CD4-positive, alpha-beta memory T cell (primary cell): Measurements from ENCODE around the gene SLC38A2. TPM values are rescaled to one million over a fixed set of nuclear protein-coding genes. Genes with fewer than 3 reads are reported as not detected.
"Not testable (repeated sequence)": the region's sequence is repeated elsewhere in the genome, so short reads cannot be mapped to it uniquely, and the experiment has no call there.

Experiments used
- CTCF ChIA-PET: fragments of 350-600 bp; sonication (Branson Sonifier 250); formaldehyde crosslinking; loops from one replicate; lab custom pipeline; 2021; ENCODE audit warnings: inconsistent platforms; ENCODE audit not compliant: partially characterized antibody; lab: Charles Lee
- POLR2A ChIA-PET: fragments of 350-600 bp; sonication (Branson Sonifier 250); formaldehyde crosslinking; loops from one replicate; lab custom pipeline; 2021; ENCODE audit not compliant: partially characterized antibody; lab: Charles Lee
- DNase-seq, 5 donors: peaks; one replicate each; pipeline versions ENCODE4 v3.0.0 to v3.0.0-alpha.2; 2020 to 2022; ENCODE audit warnings: mixed read lengths in 1 of 5
- H3K27ac ChIP-seq: one replicate; pipeline ENCODE4 v1.7.0; 2013; ENCODE audit warnings: low read depth, low read length
- H3K27me3 ChIP-seq: 2 replicates; pipeline ENCODE4 v1.7.0; 2013; ENCODE audit warnings: mild to moderate bottlenecking, low read length, moderate library complexity; ENCODE audit not compliant: insufficient read depth
- H3K36me3 ChIP-seq: 2 replicates; pipeline ENCODE4 v1.7.0; 2013; ENCODE audit warnings: mild to moderate bottlenecking, low read length, moderate library complexity; ENCODE audit not compliant: insufficient read depth
- H3K4me1 ChIP-seq: 2 replicates; pipeline ENCODE4 v1.7.0; 2013; ENCODE audit warnings: mild to moderate bottlenecking, low read length, moderate library complexity; ENCODE audit not compliant: insufficient read depth
- H3K4me3 ChIP-seq, 2 donors: one replicate each; pipeline ENCODE4 v1.7.0; 2013; ENCODE audit warnings: low read length in 2 of 2, mild to moderate bottlenecking in 1 of 2
- H3K9me3 ChIP-seq, 2 donors: one replicate each; pipeline ENCODE4 v1.7.0; 2013; ENCODE audit warnings: low read length in 2 of 2, control low read depth in 1 of 2; ENCODE audit not compliant: control insufficient read depth in 1 of 2
- H3K27ac Mint-ChIP-seq, 7 donors: one replicate each; pipeline ENCODE4 v1.8.0; 2020 to 2021; ENCODE audit warnings: mixed read lengths in 7 of 7, mild to moderate bottlenecking in 6 of 7, inconsistent platforms in 3 of 7, moderate library complexity in 3 of 7
- H3K27me3 Mint-ChIP-seq, 2 donors: one replicate each; pipeline ENCODE4 v1.8.0; 2020 to 2021; ENCODE audit warnings: mixed read lengths in 2 of 2
- H3K36me3 Mint-ChIP-seq, 2 donors: one replicate each; pipeline ENCODE4 v1.8.0; 2020 to 2021; ENCODE audit warnings: mixed read lengths in 2 of 2, inconsistent platforms in 1 of 2, mild to moderate bottlenecking in 1 of 2
- H3K4me1 Mint-ChIP-seq, 4 donors: one replicate each; pipeline ENCODE4 v1.8.0; 2020 to 2021; ENCODE audit warnings: mixed read lengths in 4 of 4, mild to moderate bottlenecking in 1 of 4
- H3K4me3 Mint-ChIP-seq, 8 donors: one replicate each; pipeline ENCODE4 v1.8.0; 2020 to 2021; ENCODE audit warnings: mixed read lengths in 8 of 8, mild to moderate bottlenecking in 7 of 8, moderate library complexity in 6 of 8, inconsistent platforms in 3 of 8
- H3K9me3 Mint-ChIP-seq, 8 donors: one replicate each; pipeline ENCODE4 v1.8.0; 2020 to 2021; ENCODE audit warnings: mixed read lengths in 8 of 8, mild to moderate bottlenecking in 5 of 8, inconsistent platforms in 3 of 8, moderate library complexity in 1 of 8
- intact Hi-C: fragments of 100-400 bp; cut with micrococcal nuclease; formaldehyde crosslinking; loops from one replicate; pipeline ENCODE4 v1.15.1; 2023
- polyA plus RNA-seq, 2 donors: library from polyadenylated mRNA; unstranded; fragments of 300-500 nt; fragmentation: Illumina TruSeq; gene quantifications; one replicate each; pipeline ENCODE4 v1.2.3, GENCODE V29; 2021
- total RNA-seq, 2 experiments: library from RNA; stranded (reverse); gene quantifications; one replicate each; pipeline ENCODE4 v1.2.3, GENCODE V29; 2021

Gene SLC38A2
- total and polyA plus RNA-seq, 4 experiments from 2014 or later = 46.8 to 208 (median 137) TPM

DNA sequence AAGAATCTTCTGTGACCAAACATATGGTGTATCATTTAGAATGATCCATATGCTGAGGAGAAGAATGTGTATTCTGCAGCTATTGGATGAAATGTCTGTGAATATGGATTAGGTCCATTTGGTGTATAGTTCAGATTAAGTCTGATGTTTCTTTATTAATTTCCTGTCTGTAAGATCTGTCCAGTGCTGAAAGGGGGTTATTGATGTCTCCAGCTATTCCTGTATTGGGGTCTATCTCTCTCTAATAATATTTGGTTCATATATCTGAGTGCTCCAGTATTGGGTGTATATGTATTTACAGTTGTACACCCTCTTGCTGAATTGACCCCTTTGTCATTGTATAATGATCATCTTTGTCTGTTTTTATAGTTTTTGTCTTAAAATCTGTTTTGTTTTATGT is 33.5 kb downstream of the SLC38A2 start:
- Mint-ChIP-seq H3K27me3 (peaks cover 5 to 7% of the 10 kb centered on the region in 2 donors), H3K4me3 (no peak overlapping the region), H3K4me1 (no peaks in the 10 kb centered on the region), H3K9me3 (no peaks in the 10 kb centered on the region), H3K36me3 (no peaks in the 10 kb centered on the region), H3K27ac (no peak overlapping the region)
- no peak overlapping the region for H3K4me3 ChIP-seq
- H3K27ac ChIP-seq = no peak overlapping the region
- POLR2A ChIA-PET = no interaction called here
- H3K4me1 ChIP-seq = no peaks in the 10 kb centered on the region
- intact Hi-C loops = no loop called here
- H3K9me3 ChIP-seq = no peaks in the 10 kb centered on the region
- no peaks in the 10 kb centered on the region for H3K36me3 ChIP-seq
- DNase-seq = no peak
- CTCF ChIA-PET = no interaction called here
- no peaks in the 10 kb centered on the region for H3K27me3 ChIP-seq

- peaks cover 0 to 5% of the 10 kb centered on the region in 2 donors for H3K36me3 Mint-ChIP-seq
- no peak overlapping the region for H3K4me3 Mint-ChIP-seq
- intact Hi-C loops = no loop called here
- no peak overlapping the region for H3K27ac ChIP-seq
- peaks cover 3 to 5% of the 10 kb centered on the region in 2 donors for H3K27me3 Mint-ChIP-seq
- H3K27me3 ChIP-seq = no peaks in the 10 kb centered on the region
- ChIA-PET CTCF (interaction anchor here (1.2 kb wide), 2 partner anchors 207 to 329 kb away, joined by 3 to 7 read pairs; no protein-coding TSS in a partner anchor), POLR2A (no interaction called here)
- H3K9me3 ChIP-seq = no peaks in the 10 kb centered on the region
- H3K4me1 Mint-ChIP-seq = no peaks in the 10 kb centered on the region
- H3K4me1 ChIP-seq = no peaks in the 10 kb centered on the region
- H3K36me3 ChIP-seq = no peaks in the 10 kb centered on the region
- peaks cover 2 to 37% (median 15%) of the 10 kb centered on the region in 8 donors for H3K9me3 Mint-ChIP-seq
- H3K4me3 ChIP-seq = no peak overlapping the region
- no peak overlapping the region for H3K27ac Mint-ChIP-seq
- DNase-seq = no peak
Observed at GRCh38 chr12:46332260-46332659, 40.3 kb downstream of the SLC38A2 start.

DNA sequence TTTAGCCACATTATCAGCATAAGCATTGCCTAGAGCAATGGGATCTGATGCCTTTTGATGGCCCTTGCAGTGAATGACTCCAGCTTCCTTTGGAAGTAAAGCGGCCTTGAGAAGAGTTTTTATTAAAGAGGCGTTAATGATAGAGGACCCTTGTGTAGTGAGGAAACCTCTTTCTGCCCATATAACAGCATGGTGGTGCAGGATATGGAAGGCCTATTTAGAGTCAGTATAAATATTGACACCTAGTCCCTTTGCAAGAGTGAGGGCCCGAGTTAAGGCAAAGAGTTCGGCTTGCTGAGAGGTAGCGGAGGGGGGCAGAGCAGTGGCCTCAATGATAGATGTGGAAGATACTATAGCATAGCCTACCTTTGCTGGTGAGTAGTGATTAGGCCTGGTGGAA is 47.5 kb downstream of the SLC38A2 start:
- H3K27ac Mint-ChIP-seq, POLR2A ChIA-PET, H3K4me1 ChIP-seq, intact Hi-C loops, H3K36me3 Mint-ChIP-seq, DNase-seq, H3K27ac ChIP-seq, H3K27me3 Mint-ChIP-seq, H3K9me3 ChIP-seq, H3K4me1 Mint-ChIP-seq, H3K36me3 ChIP-seq, CTCF ChIA-PET, H3K27me3 ChIP-seq, H3K4me3 Mint-ChIP-seq, H3K4me3 ChIP-seq: not testable (repeated sequence)
- H3K9me3 Mint-ChIP-seq = peaks cover 0 to 28% (median 14%) of the 10 kb centered on the region in 8 donors

- Mint-ChIP-seq H3K27me3 (peaks cover 5% of the 10 kb centered on the region in 2 donors), H3K27ac (no peak overlapping the region), H3K4me1 (no peaks in the 10 kb centered on the region), H3K4me3 (no peak overlapping the region), H3K9me3 (peaks cover 0 to 8% (median 4%) of the 10 kb centered on the region in 8 donors), H3K36me3 (no peaks in the 10 kb centered on the region)
- Histone ChIP-seq H3K4me1 (no peaks in the 10 kb centered on the region), H3K36me3 (no peaks in the 10 kb centered on the region), H3K4me3 (no peak overlapping the region), H3K9me3 (peaks cover 0 to 8% of the 10 kb centered on the region in 2 donors), H3K27me3 (no peaks in the 10 kb centered on the region), H3K27ac (no peak overlapping the region)
- CTCF ChIA-PET = no interaction called here
- no peak for DNase-seq
- POLR2A ChIA-PET = no interaction called here
- intact Hi-C loops = no loop called here
Observed at GRCh38 chr12:46320731-46321130, 51.8 kb downstream of the SLC38A2 start.

- CTCF ChIA-PET = interaction anchor here (1.4 to 2.1 kb wide), 2 partner anchors 15 to 193 kb away, joined by 4 to 5 read pairs; no protein-coding TSS in a partner anchor
- Mint-ChIP-seq H3K4me3 (no peak overlapping the region), H3K27ac (no peak overlapping the region), H3K27me3 (peaks cover 9% of the 10 kb centered on the region in 2 donors), H3K4me1 (no peaks in the 10 kb centered on the region), H3K9me3 (peaks cover 0 to 20% (median 11%) of the 10 kb centered on the region in 8 donors), H3K36me3 (peaks cover 0 to 4% of the 10 kb centered on the region in 2 donors)
- DNase-seq = no peak
- Histone ChIP-seq H3K27ac (no peak overlapping the region), H3K36me3 (no peaks in the 10 kb centered on the region), H3K4me3 (no peak overlapping the region), H3K9me3 (no peaks in the 10 kb centered on the region), H3K27me3 (no peaks in the 10 kb centered on the region), H3K4me1 (no peaks in the 10 kb centered on the region)
- intact Hi-C loops = no loop called here
- POLR2A ChIA-PET = no interaction called here
Observed at GRCh38 chr12:46318037-46318436, 54.5 kb downstream of the SLC38A2 start.

Other genes starting within 250 kb of the SLC38A2 start
- gene SLC38A1, start 103.7 kb downstream of the SLC38A2 start, total RNA-seq = 100 to 1,000 TPM; 265 to 272 TPM
- gene SLC38A1, start 103.7 kb downstream of the SLC38A2 start, polyA plus RNA-seq = 100 to 1,000 TPM; 230 to 307 TPM